AG09319 (cell line): ENCODE data around the gene KRT76.

Experiments
- DNase-seq: peaks from one replicate; pipeline ENCODE4 v3.0.0-alpha.2; 2010; ENCODE audit warnings: low read depth; ENCODE audit errors: extremely low read depth
- CTCF ChIP-seq: IDR thresholded peaks from 2 replicates; pipeline ENCODE4 v1.5.1; 2011; ENCODE audit warnings: low read depth, mild to moderate bottlenecking, inconsistent platforms, low read length, moderate library complexity

The KRT76 gene

GRCh38 chr12:52768479-52769200, 8.5 kb downstream of the KRT76 start:
- no peak for DNase-seq
- TF ChIP-seq CTCF: no peak

- DNase-seq: no peak
Observed at GRCh38 chr12:52767427-52767826, 9.7 kb downstream of the KRT76 start.

GRCh38 chr12:52767020-52767379, 10.1 kb downstream of the KRT76 start:
- DNase-seq: no peak
- TF ChIP-seq CTCF: no peak

More at GRCh38 chr12:52767427-52767826, 9.7 kb downstream of the KRT76 start:
- no peak for TF ChIP-seq CTCF

GRCh38 chr12:52766351-52767019, 10.7 kb downstream of the KRT76 start:
- no peak for DNase-seq
- no peak for TF ChIP-seq CTCF

- no peak for TF ChIP-seq CTCF
- no peak for DNase-seq
Observed at GRCh38 chr12:52765702-52766101, 11.4 kb downstream of the KRT76 start.

GRCh38 chr12:52763991-52764390, 13.2 kb downstream of the KRT76 start:
- TF ChIP-seq CTCF: no peak
- no peak for DNase-seq

GRCh38 chr12:52763036-52763659, 14.0 kb downstream of the KRT76 start:
- no peak for TF ChIP-seq CTCF
- no peak for DNase-seq
